Naive thymus-derived CD4-positive, alpha-beta T cell (primary cell): ENCODE measurements around the gene MACO1. TPM values are rescaled to one million over a fixed set of nuclear protein-coding genes. Genes with fewer than 3 reads are reported as not detected.
"Not testable (repeated sequence)": the region's sequence is repeated elsewhere in the genome, so short reads cannot be mapped to it uniquely, and the experiment has no call there.

Experiments
- ATAC-seq: fragments of 150-1000 bp; cut with Tn5 transposase; 2 replicates; pipeline ENCODE4 v1.10.0; 2021; ENCODE audit warnings: mild to moderate bottlenecking, moderate library complexity
- CTCF ChIA-PET: fragments of 350-600 bp; sonication (Branson Sonifier 250); formaldehyde crosslinking; loops from one replicate; lab custom pipeline; 2021; ENCODE audit warnings: antibody characterized with exemption; lab: Charles Lee
- POLR2A ChIA-PET: fragments of 350-600 bp; sonication (Branson Sonifier 250); formaldehyde crosslinking; loops from one replicate; lab custom pipeline; 2021; ENCODE audit warnings: antibody characterized with exemption, inconsistent platforms; lab: Charles Lee
- DNase-seq, 9 donors: peaks; one replicate each; pipeline versions ENCODE4 v3.0.0 to v3.0.0-alpha.2; 2020 to 2022; ENCODE audit warnings: mixed read lengths in 1 of 9
- H3K27ac ChIP-seq: one replicate; pipeline ENCODE4 v1.7.0; 2013; ENCODE audit warnings: mild to moderate bottlenecking, low read depth, low read length, moderate library complexity
- H3K27me3 ChIP-seq, 2 donors: one replicate each; pipeline ENCODE4 v1.7.0; 2013; ENCODE audit warnings: low read length in 2 of 2, mild to moderate bottlenecking in 2 of 2, moderate library complexity in 2 of 2; ENCODE audit not compliant: control insufficient read depth in 2 of 2, insufficient read depth in 2 of 2
- H3K36me3 ChIP-seq, 3 experiments: 1 replicate in 2 of 3; 2 replicates in 1 of 3; pipeline ENCODE4 v1.7.0; 2013; ENCODE audit warnings: low read length in 3 of 3, mild to moderate bottlenecking in 3 of 3, moderate library complexity in 1 of 3; ENCODE audit not compliant: insufficient read depth in 3 of 3, control insufficient read depth in 2 of 3
- H3K4me1 ChIP-seq, 2 donors: one replicate each; pipeline ENCODE4 v1.7.0; 2013; ENCODE audit warnings: low read length in 2 of 2, mild to moderate bottlenecking in 2 of 2, moderate library complexity in 1 of 2; ENCODE audit not compliant: control insufficient read depth in 2 of 2, insufficient read depth in 2 of 2
- H3K4me3 ChIP-seq: 2 replicates; pipeline ENCODE4 v1.7.0; 2013; ENCODE audit warnings: mild to moderate bottlenecking, low read length
- H3K9me3 ChIP-seq, 3 experiments: 1 replicate in 2 of 3; 2 replicates in 1 of 3; pipeline ENCODE4 v1.7.0; 2013; ENCODE audit warnings: low read length in 3 of 3; ENCODE audit not compliant: control insufficient read depth in 2 of 3
- H3K27ac Mint-ChIP-seq, 9 donors: one replicate each; pipeline ENCODE4 v1.8.0; 2020 to 2022; ENCODE audit warnings: mixed read lengths in 9 of 9, mild to moderate bottlenecking in 8 of 9, moderate library complexity in 5 of 9, inconsistent platforms in 2 of 9
- H3K27me3 Mint-ChIP-seq, 5 donors: one replicate each; pipeline ENCODE4 v1.8.0; 2021 to 2022; ENCODE audit warnings: mixed read lengths in 5 of 5, mild to moderate bottlenecking in 1 of 5
- H3K36me3 Mint-ChIP-seq, 5 donors: one replicate each; pipeline ENCODE4 v1.8.0; 2020 to 2022; ENCODE audit warnings: mixed read lengths in 5 of 5, mild to moderate bottlenecking in 3 of 5, inconsistent platforms in 1 of 5
- H3K4me1 Mint-ChIP-seq, 7 donors: one replicate each; pipeline ENCODE4 v1.8.0; 2020 to 2022; ENCODE audit warnings: mixed read lengths in 7 of 7, mild to moderate bottlenecking in 3 of 7, inconsistent platforms in 1 of 7
- H3K4me3 Mint-ChIP-seq, 10 donors: one replicate each; pipeline ENCODE4 v1.8.0; 2020 to 2022; ENCODE audit warnings: mild to moderate bottlenecking in 10 of 10, mixed read lengths in 10 of 10, moderate library complexity in 6 of 10, inconsistent platforms in 2 of 10
- H3K9me3 Mint-ChIP-seq, 11 donors: one replicate each; pipeline ENCODE4 v1.8.0; 2020 to 2022; ENCODE audit warnings: mixed read lengths in 11 of 11, mild to moderate bottlenecking in 4 of 11, inconsistent platforms in 1 of 11, moderate library complexity in 1 of 11
- intact Hi-C, 2 donors: fragments of 100-400 bp; cut with micrococcal nuclease; formaldehyde crosslinking; loops; one replicate each; pipeline ENCODE4 v1.15.1; 2023
- polyA plus RNA-seq, 2 donors: library from polyadenylated mRNA; unstranded; fragments of 300-500 nt; fragmentation: Illumina TruSeq; gene quantifications; one replicate each; pipeline ENCODE4 v1.2.3, GENCODE V29; 2021
- total RNA-seq, 6 experiments: library from RNA in 5 of 6; stranded (reverse) in 5 of 6; gene quantifications; 1 replicate in 5 of 6; 2 replicates in 1 of 6; pipeline ENCODE4 v1.2.3 and lab custom pipeline; 2021 to 2026

The MACO1 gene
- total and polyA plus RNA-seq, 7 experiments from 2014 or later = 8.8 to 25.9 (median 19.5) TPM

DNA sequence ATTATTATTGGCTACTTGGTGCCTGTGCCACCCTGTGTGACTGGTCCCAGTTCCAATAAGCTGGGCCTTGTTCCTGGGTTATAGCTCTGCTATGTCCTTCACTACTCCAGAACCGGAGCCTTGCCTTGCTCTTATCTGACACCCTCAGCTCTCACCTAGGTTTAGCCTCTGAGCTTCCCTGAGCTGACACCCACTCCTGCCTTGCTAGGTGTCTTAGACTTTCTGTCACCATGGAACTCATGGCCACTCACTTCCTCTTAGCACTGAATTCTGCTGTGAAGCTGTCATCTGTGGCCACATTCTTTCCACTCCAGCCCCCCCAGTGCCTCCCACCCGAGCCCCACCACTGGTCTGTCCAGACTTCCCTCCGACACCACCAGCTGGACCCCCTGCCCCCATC lies 41.0 kb upstream of the MACO1 start:
- H3K4me3 Mint-ChIP-seq, H3K9me3 ChIP-seq, POLR2A ChIA-PET, DNase-seq, H3K27me3 ChIP-seq, ATAC-seq, H3K4me3 ChIP-seq, intact Hi-C loops, H3K4me1 Mint-ChIP-seq, H3K36me3 ChIP-seq, H3K27ac ChIP-seq, H3K9me3 Mint-ChIP-seq, H3K4me1 ChIP-seq, CTCF ChIA-PET, H3K36me3 Mint-ChIP-seq: not testable (repeated sequence)
- H3K27me3 Mint-ChIP-seq = peaks cover 0 to 25% (median 4%) of the 10 kb centered on the region in 5 donors
- H3K27ac Mint-ChIP-seq = peak overlapping the region in 1 of 9 donors; percentile 70

DNA sequence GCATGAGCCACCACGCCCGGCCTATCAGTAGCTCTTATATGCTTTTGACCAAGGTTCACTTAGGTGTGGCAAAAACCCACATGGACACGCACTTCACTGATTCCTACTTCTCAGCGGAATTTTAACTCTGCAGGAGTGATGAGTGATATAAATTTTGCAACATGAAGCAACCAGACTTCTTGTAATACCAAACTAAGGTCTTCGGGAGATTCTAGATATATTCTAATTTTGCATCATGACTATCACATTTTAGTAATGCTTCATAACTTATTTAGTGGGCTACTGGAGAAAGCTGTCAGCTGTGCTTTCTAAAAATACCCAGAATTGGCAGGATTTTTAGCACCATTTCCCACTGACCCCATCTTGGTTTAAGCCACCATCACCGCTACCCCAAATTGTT lies 37.9 kb upstream of the MACO1 start:
- intact Hi-C loops = no loop called here
- H3K27me3 ChIP-seq = no peaks in the 10 kb centered on the region
- Mint-ChIP-seq H3K4me3 (no peak overlapping the region), H3K36me3 (peaks cover 0 to 5% (median 0%) of the 10 kb centered on the region in 5 donors), H3K4me1 (peaks cover 0 to 2% (median 0%) of the 10 kb centered on the region in 7 donors), H3K9me3 (no peaks in the 10 kb centered on the region), H3K27ac (no peak overlapping the region), H3K27me3 (peaks cover 0 to 24% (median 0%) of the 10 kb centered on the region in 5 donors)
- H3K9me3 ChIP-seq = no peaks in the 10 kb centered on the region
- H3K4me1 ChIP-seq = no peaks in the 10 kb centered on the region
- no peaks in the 10 kb centered on the region for H3K36me3 ChIP-seq
- H3K4me3 ChIP-seq = no peak overlapping the region
- CTCF ChIA-PET = no interaction called here
- POLR2A ChIA-PET = no interaction called here
- no peak overlapping the region for H3K27ac ChIP-seq
- no peak for ATAC-seq
- no peak for DNase-seq

DNA sequence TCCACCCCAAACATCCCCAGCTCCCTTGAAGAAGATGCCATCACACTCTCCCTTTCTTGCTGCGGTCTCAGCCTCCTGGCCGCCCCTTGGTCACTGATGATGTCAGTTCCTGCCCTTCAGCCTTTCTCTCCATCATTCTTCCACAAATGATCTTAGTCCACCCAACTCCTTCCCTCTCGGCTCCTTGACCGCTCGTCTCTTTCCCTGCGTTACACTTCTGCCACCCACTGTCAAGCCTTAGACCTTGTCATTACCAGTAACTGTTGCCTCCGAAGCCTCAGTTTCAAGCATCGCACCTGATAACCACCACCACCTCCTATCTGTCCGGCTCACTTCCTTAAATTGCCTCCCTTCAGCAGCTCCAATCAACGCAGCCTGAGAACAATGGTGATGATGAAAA lies 33.1 kb upstream of the MACO1 start:
- H3K36me3 Mint-ChIP-seq, intact Hi-C loops, H3K27me3 ChIP-seq, H3K4me1 Mint-ChIP-seq, DNase-seq, H3K36me3 ChIP-seq, POLR2A ChIA-PET, ATAC-seq, H3K9me3 ChIP-seq, H3K27ac ChIP-seq, H3K4me1 ChIP-seq, CTCF ChIA-PET, H3K27ac Mint-ChIP-seq, H3K9me3 Mint-ChIP-seq, H3K4me3 ChIP-seq: not testable (repeated sequence)
- Mint-ChIP-seq H3K27me3 (peaks cover 0 to 29% (median under 1%) of the 10 kb centered on the region in 5 donors), H3K4me3 (peak overlapping the region in 1 of 10 donors; percentile 1)

DNA sequence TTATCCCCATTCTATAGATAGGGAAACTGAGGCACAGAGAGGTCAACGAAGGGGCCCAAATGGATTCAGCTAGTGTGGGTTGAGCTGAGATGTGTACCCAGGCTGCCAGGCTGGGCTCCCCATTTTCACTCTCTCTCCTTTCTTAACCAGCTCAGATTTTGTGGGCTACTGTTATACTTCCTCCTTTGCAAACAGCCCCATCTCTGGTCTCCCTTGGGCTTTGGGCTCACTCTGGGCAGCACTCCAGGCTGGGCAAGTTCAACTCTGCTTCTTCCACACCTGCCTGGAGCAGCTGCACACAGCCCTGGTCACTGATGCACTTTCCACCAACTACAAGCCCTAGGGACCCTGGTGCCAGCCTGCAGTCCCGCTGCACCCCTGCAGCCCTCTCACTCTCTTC lies 32.6 kb upstream of the MACO1 start:
- H3K9me3 Mint-ChIP-seq, POLR2A ChIA-PET, CTCF ChIA-PET, intact Hi-C loops, ATAC-seq, H3K4me1 Mint-ChIP-seq, H3K36me3 ChIP-seq, H3K4me1 ChIP-seq, H3K27me3 ChIP-seq, H3K4me3 ChIP-seq, H3K4me3 Mint-ChIP-seq, DNase-seq, H3K27ac Mint-ChIP-seq, H3K9me3 ChIP-seq, H3K36me3 Mint-ChIP-seq, H3K27ac ChIP-seq: not testable (repeated sequence)
- H3K27me3 Mint-ChIP-seq = peaks cover 0 to 32% (median 4%) of the 10 kb centered on the region in 5 donors

DNA sequence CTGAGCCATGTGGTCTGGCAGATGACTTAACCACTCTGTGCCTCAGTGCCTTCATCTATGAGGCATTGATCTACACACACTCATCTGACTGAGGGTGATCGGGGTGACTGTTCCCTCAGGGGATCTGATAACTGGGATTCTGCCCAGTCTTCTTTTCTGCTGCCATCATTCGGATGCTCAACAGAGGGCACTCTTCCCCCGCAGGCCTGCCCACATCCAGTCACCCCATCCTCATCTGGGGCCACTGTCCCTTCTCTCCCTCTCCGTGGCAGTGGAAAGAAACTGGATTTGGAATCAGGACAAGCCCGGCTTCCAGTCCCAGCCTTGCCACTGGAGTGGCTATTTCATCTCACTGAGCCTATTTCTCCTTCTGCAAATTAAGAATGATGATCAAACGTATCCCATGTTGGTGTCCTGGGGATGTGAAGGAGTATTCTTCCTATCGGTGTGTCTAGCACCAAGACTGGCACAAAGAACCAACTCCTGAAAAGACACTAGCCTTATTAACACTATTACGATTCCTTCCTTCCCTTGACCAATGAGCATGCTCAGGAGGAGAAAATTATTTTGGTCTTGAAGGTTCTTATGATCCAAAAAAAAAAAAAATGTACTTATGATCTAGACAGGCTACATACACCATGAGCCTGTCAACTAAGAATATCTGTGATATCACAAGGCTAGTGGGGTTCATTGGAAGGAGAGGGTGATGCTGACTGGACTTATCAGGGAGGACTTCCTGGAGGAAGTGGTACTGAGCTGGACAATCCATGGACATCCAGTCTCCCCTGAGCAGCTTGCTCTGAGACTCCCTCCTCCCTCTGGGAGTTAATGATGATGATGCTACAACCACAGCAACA lies 27.5 kb upstream of the MACO1 start:
- intact Hi-C loops = loop anchor here in 1 of 2 donors (2.0 kb wide), 1 partner anchor 118 kb away; no protein-coding TSS in a partner anchor
- CTCF ChIA-PET = interaction anchor here (0.6 to 0.7 kb wide), 4 partner anchors 95 to 655 kb away, joined by 3 to 6 read pairs (median 5); no protein-coding TSS in a partner anchor
- ATAC-seq (peak; percentile 88), DNase-seq (peak in 5 of 9 donors; percentile 6 to 30 (median 24))
- H3K4me3 Mint-ChIP-seq, H3K27me3 ChIP-seq, H3K9me3 Mint-ChIP-seq, H3K4me1 Mint-ChIP-seq, H3K9me3 ChIP-seq, H3K4me3 ChIP-seq, H3K36me3 ChIP-seq, H3K27ac ChIP-seq, POLR2A ChIA-PET, H3K4me1 ChIP-seq, H3K36me3 Mint-ChIP-seq: not testable (repeated sequence)
- peaks cover 0 to 21% (median 0%) of the 10 kb centered on the region in 5 donors for H3K27me3 Mint-ChIP-seq
- H3K27ac Mint-ChIP-seq = peak overlapping the region in 1 of 9 donors; percentile 8

DNA sequence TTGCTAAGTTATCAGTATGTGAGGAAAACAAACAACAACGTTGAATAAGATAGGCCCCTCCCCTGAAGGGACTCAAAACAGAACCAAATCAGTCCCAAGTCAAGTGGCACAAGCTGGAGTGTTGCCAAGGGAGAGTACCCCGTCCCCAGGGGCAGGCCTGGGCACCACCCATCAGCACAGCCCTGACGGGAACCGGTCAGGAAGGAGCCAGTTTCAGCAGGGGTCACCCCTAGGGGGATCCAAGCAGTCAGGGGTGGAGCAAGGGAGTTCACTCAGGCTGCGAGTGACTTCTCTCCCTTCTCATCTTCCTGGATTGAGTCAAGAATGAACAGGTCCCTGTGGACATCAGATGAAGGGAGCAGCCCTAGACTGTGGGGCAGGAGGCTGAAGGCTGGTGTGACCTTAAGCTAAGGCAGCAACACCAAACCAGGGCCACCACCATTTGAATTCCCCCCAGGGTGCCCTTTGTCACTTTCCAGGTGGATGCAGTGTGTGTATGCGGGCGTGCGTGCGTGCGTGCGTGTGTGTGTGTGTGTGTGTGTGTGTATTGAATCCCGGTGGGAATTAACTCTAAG lies 24.9 kb upstream of the MACO1 start:
- H3K4me3 Mint-ChIP-seq, H3K4me3 ChIP-seq, H3K4me1 Mint-ChIP-seq, H3K27me3 ChIP-seq, H3K9me3 Mint-ChIP-seq, H3K36me3 Mint-ChIP-seq, H3K4me1 ChIP-seq, ATAC-seq, DNase-seq, H3K27ac Mint-ChIP-seq, H3K9me3 ChIP-seq, CTCF ChIA-PET, H3K27ac ChIP-seq, intact Hi-C loops, H3K36me3 ChIP-seq: not testable (repeated sequence)
- POLR2A ChIA-PET = interaction anchor here (0.7 kb wide), 1 partner anchor 119 kb away, joined by 3 read pairs; no protein-coding TSS in a partner anchor
- peaks cover 0 to 13% (median 0%) of the 10 kb centered on the region in 5 donors for H3K27me3 Mint-ChIP-seq
